K562 (cell line): ENCODE results near the gene MTA2. TPM values are rescaled to one million over a fixed set of nuclear protein-coding genes. Genes with fewer than 3 reads are reported as not detected.

Experiments used
- CLOCK ChIP-seq: fragments of 250-450 bp; sonication (Bioruptor Pico); IDR thresholded peaks from 2 replicates; pipeline ENCODE4 v1.4.0; 2020; ENCODE audit warnings: mild to moderate bottlenecking, moderate library complexity, borderline replicate concordance
- COPS2 ChIP-seq: fragments of 450-650 bp; conservative IDR thresholded peaks from 2 replicates; pipeline ENCODE4 v1.6.1; 2016; ENCODE audit warnings: mild to moderate bottlenecking, moderate library complexity
- DEAF1 ChIP-seq: fragments of 450-650 bp; formaldehyde crosslinking; IDR thresholded peaks from 2 replicates; pipeline ENCODE4 v1.4.0; 2020; ENCODE audit warnings: mild to moderate bottlenecking, moderate library complexity
- HMG20A ChIP-seq: fragments of 450-650 bp; formaldehyde crosslinking; conservative IDR thresholded peaks from 2 replicates; pipeline ENCODE4 v1.4.0; 2020; ENCODE audit warnings: mild to moderate bottlenecking, mixed read lengths
- IRF2 ChIP-seq: sonication (generic); formaldehyde crosslinking; IDR thresholded peaks from 2 replicates; pipeline ENCODE4 v1.8.1; 2022; ENCODE audit warnings: mild to moderate bottlenecking, missing genetic modification reagents
- KAT8 ChIP-seq: fragments of 450-650 bp; IDR thresholded peaks from 2 replicates; pipeline ENCODE4 v1.6.1; 2016; ENCODE audit warnings: low read depth, mild to moderate bottlenecking
- KLF10 ChIP-seq: fragments of 250-450 bp; sonication (Bioruptor Pico); IDR thresholded peaks from 2 replicates; pipeline ENCODE4 v1.6.1; 2021; ENCODE audit warnings: matching md5 sums
- MAFG ChIP-seq: fragments of 450-650 bp; conservative IDR thresholded peaks from 2 replicates; pipeline ENCODE4 v1.6.1; 2016; ENCODE audit warnings: missing genetic modification characterization, missing compliant biosample characterization
- NFE2 ChIP-seq: IDR thresholded peaks from 2 replicates; pipeline ENCODE4 v1.6.1; 2014; ENCODE audit warnings: antibody characterized with exemption, low read depth
- NRF1 ChIP-seq, 2 experiments: fragments of 450-650 bp; IDR thresholded peaks in 1 of 2; conservative IDR thresholded peaks in 1 of 2; 2 replicates each; pipeline ENCODE4 v1.6.1; 2014; ENCODE audit warnings: mild to moderate bottlenecking in 2 of 2
- PHF21A ChIP-seq: fragments of 450-650 bp; IDR thresholded peaks from 2 replicates; pipeline ENCODE4 v1.6.1; 2017; ENCODE audit warnings: low read depth, borderline replicate concordance
- PURB ChIP-seq: sonication (generic); formaldehyde crosslinking; IDR thresholded peaks from 2 replicates; pipeline ENCODE4 v1.9.0; 2021; ENCODE audit warnings: low read depth, mild to moderate bottlenecking, missing genetic modification reagents
- PYGO2 ChIP-seq: fragments of 450-650 bp; IDR thresholded peaks from 2 replicates; pipeline ENCODE4 v1.6.1; 2016; ENCODE audit warnings: mild to moderate bottlenecking, missing genetic modification characterization, moderate library complexity, missing compliant biosample characterization
- RERE ChIP-seq: sonication (generic); formaldehyde crosslinking; IDR thresholded peaks from 2 replicates; pipeline ENCODE4 v1.8.0; 2023; ENCODE audit warnings: missing genetic modification reagents, mild to moderate bottlenecking, borderline replicate concordance
- SNRNP70 ChIP-seq: fragments of 200-400 bp; formaldehyde crosslinking; optimal IDR thresholded peaks from 2 replicates; pipeline ENCODE3; 2017; ENCODE audit warnings: low read depth, low read length
- ZC3H4 ChIP-seq: sonication (generic); formaldehyde crosslinking; IDR thresholded peaks from 2 replicates; pipeline ENCODE4 v1.9.0; 2021; ENCODE audit warnings: missing genetic modification reagents, borderline replicate concordance
- ZFP30 ChIP-seq: fragments of 250-450 bp; sonication (Bioruptor Pico); IDR thresholded peaks from 2 replicates; pipeline ENCODE4 v1.8.0; 2022; ENCODE audit warnings: moderate library complexity, mild to moderate bottlenecking, inconsistent platforms, borderline replicate concordance
- ZNF23 ChIP-seq: fragments of 250-450 bp; sonication (Bioruptor Pico); IDR thresholded peaks from 2 replicates; pipeline ENCODE4 v1.4.0; 2020; ENCODE audit warnings: mild to moderate bottlenecking
- polyA plus RNA-seq, 8 experiments: library from polyadenylated mRNA; depleted of rRNA in 4 of 8; stranded (reverse) in 5 of 8; unstranded in 3 of 8; fragments of >200 nt; fragmentation: Nextera tagmentation in 2 of 8; fragmentation: Illumina TruSeq in 1 of 8; extraction: Ambion mirVana in 2 of 8; extraction: Trizol in 1 of 8; gene quantifications; 2 replicates each; pipeline versions ENCODE4 v1.2.1 to v1.2.3, GENCODE V29; 2011 to 2014; ENCODE audit warnings: inconsistent platforms in 1 of 8, missing spikeins in 1 of 8
- total RNA-seq, 7 experiments: library from RNA; depleted of rRNA in 6 of 7; stranded (reverse); fragments of >200 nt in 6 of 7; fragmentation: Illumina TruSeq in 2 of 7; extraction: Trizol in 2 of 7; gene quantifications; 2 replicates each; pipeline versions ENCODE4 v1.2.1 to v1.2.3, GENCODE V29; 2011 to 2021; ENCODE audit warnings: low replicate concordance in 1 of 7

The MTA2 gene
- total and polyA plus RNA-seq, 9 of the 15 experiments (the other 6 are each of a cell fraction or from before 2014, with no cell fraction given) = 6.2 to 220 (median 172) TPM

GRCh38 chr11:62591448-62592145 lies 10.1 kb downstream of the MTA2 start, which contains the start of gene TUT1 (continued):
- TF ChIP-seq SNRNP70 (no peak), KLF10 (CRISPR knock-in tag) (no peak), CLOCK (CRISPR knock-in tag) (no peak), RERE (CRISPR knock-in tag) (no peak), PURB (CRISPR knock-in tag) (no peak), PYGO2 (tag) (no peak), COPS2 (no peak), PHF21A (peak; percentile 85; the same call in 1 of the 2 replicates), KAT8 (no peak), MAFG (tag) (no peak), DEAF1 (CRISPR knock-in tag) (peak; percentile 55; the same call in 1 of the 2 replicates), NRF1 (conservative IDR thresholded peaks at IDR 0.05 in 1 of 2, IDR thresholded peaks at IDR 0.05 in 1 of 2) (peak; percentile 67 to 72), NFE2 (no peak), ZNF23 (CRISPR knock-in tag) (no peak), ZFP30 (CRISPR knock-in tag) (no peak), IRF2 (no peak), HMG20A (no peak), ZC3H4 (CRISPR knock-in tag) (no peak; the same call in 1 of the 2 replicates)
